ENCODE measurements around the gene KCNQ1. TPM values are rescaled to one million over a fixed set of nuclear protein-coding genes. Genes with fewer than 3 reads are reported as not detected.

Gene KCNQ1
- total RNA-seq, 1 donor from 2014 or later, result 0.16 TPM

GRCh38 chr11:2833051-2833715 is 388.4 kb downstream of the KCNQ1 start:
- Mint-ChIP-seq H3K4me3 (ENCODE audit: unreplicated experiment) (no peak overlapping the region), H3K4me1 (ENCODE audit: unreplicated experiment) (peaks cover 12% of the 10 kb centered on the region), H3K27ac (ENCODE audit: unreplicated experiment) (no peak overlapping the region), H3K9me3 (ENCODE audit: unreplicated experiment) (peaks cover 15% of the 10 kb centered on the region), H3K36me3 (ENCODE audit: unreplicated experiment) (peaks cover 4% of the 10 kb centered on the region), H3K27me3 (ENCODE audit: unreplicated experiment) (peaks cover 6% of the 10 kb centered on the region)
- TF ChIP-seq CTCF (IDR thresholded peaks at IDR 0.05), result no peak
- no peak for DNase-seq (ENCODE audit: extremely low spot score, unreplicated experiment)

GRCh38 chr11:2833716-2834502 is 389.1 kb downstream of the KCNQ1 start:
- Mint-ChIP-seq H3K27ac (ENCODE audit: unreplicated experiment) (no peak overlapping the region), H3K36me3 (ENCODE audit: unreplicated experiment) (peaks cover 4% of the 10 kb centered on the region), H3K9me3 (ENCODE audit: unreplicated experiment) (peaks cover 8% of the 10 kb centered on the region), H3K4me3 (ENCODE audit: unreplicated experiment) (no peak overlapping the region), H3K4me1 (ENCODE audit: unreplicated experiment) (peaks cover 12% of the 10 kb centered on the region), H3K27me3 (ENCODE audit: unreplicated experiment) (peaks cover 6% of the 10 kb centered on the region)
- no peak for TF ChIP-seq CTCF (IDR thresholded peaks at IDR 0.05)
- no peak for DNase-seq (ENCODE audit: extremely low spot score, unreplicated experiment)

DNA sequence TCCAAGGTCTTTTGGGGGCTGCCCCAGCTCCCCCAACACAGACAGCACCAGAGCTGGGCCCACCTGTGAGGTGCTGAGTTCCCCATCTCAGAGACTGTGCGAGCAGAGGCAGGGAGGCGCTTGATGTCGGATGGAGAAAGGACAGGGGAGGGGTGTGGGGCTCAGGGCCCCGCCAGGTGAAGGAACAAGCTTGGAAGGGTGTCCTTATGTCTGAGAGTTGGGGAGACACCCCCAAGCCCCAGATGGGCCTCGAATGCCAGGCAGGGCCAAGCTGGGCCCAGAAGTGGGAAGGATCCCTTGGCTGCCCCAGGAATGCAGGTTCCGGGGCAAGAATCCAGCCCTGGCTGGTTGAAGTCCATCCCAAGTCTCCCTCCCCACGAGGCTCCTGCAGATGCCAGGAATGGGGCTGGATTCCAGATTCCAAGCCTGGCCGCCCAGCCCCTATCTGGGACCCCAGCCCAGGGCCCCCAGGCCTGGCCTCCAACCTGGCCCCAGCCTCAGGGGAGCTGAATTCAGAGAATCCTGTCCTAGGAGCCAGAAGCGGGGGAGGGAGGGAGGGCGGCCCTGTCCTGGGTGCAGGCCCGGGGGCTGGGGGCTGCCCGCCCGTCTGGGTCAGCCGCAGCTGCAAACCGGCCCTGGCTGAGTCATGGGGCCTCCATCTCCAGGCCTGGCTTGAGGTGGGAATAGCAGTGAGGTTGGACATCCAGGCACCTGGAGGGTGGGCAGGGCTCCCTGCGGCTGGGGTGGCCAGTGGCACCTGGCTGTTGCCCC is 389.9 kb downstream of the KCNQ1 start:
- no peak overlapping the region for H3K27ac Mint-ChIP-seq (ENCODE audit: unreplicated experiment)
- no peak overlapping the region for H3K4me3 Mint-ChIP-seq (ENCODE audit: unreplicated experiment)
- H3K36me3 Mint-ChIP-seq (ENCODE audit: unreplicated experiment), result no peaks in the 10 kb centered on the region
- H3K9me3 Mint-ChIP-seq (ENCODE audit: unreplicated experiment), result peaks cover under 1% of the 10 kb centered on the region
- no peak for TF ChIP-seq CTCF (IDR thresholded peaks at IDR 0.05)
- H3K27me3 Mint-ChIP-seq (ENCODE audit: unreplicated experiment), result peaks cover 11% of the 10 kb centered on the region
- DNase-seq (ENCODE audit: extremely low spot score, unreplicated experiment), result no peak
- peaks cover 12% of the 10 kb centered on the region for H3K4me1 Mint-ChIP-seq (ENCODE audit: unreplicated experiment)

GRCh38 chr11:2835296-2835695 is 390.5 kb downstream of the KCNQ1 start:
- DNase-seq (ENCODE audit: extremely low spot score, unreplicated experiment), result no peak
- H3K4me3 Mint-ChIP-seq (ENCODE audit: unreplicated experiment), result no peak overlapping the region
- H3K9me3 Mint-ChIP-seq (ENCODE audit: unreplicated experiment), result no peaks in the 10 kb centered on the region
- peaks cover 12% of the 10 kb centered on the region for H3K27me3 Mint-ChIP-seq (ENCODE audit: unreplicated experiment)
- H3K27ac Mint-ChIP-seq (ENCODE audit: unreplicated experiment), result no peak overlapping the region
- H3K4me1 Mint-ChIP-seq (ENCODE audit: unreplicated experiment), result peaks cover 12% of the 10 kb centered on the region
- TF ChIP-seq CTCF (IDR thresholded peaks at IDR 0.05), result no peak
- no peaks in the 10 kb centered on the region for H3K36me3 Mint-ChIP-seq (ENCODE audit: unreplicated experiment)

GRCh38 chr11:2835751-2836150 is 390.9 kb downstream of the KCNQ1 start:
- Mint-ChIP-seq H3K4me1 (ENCODE audit: unreplicated experiment) (peaks cover 12% of the 10 kb centered on the region), H3K36me3 (ENCODE audit: unreplicated experiment) (no peaks in the 10 kb centered on the region), H3K27me3 (ENCODE audit: unreplicated experiment) (peaks cover 12% of the 10 kb centered on the region), H3K27ac (ENCODE audit: unreplicated experiment) (no peak overlapping the region), H3K9me3 (ENCODE audit: unreplicated experiment) (no peaks in the 10 kb centered on the region), H3K4me3 (ENCODE audit: unreplicated experiment) (no peak overlapping the region)
- DNase-seq (ENCODE audit: extremely low spot score, unreplicated experiment), result no peak
- no peak for TF ChIP-seq CTCF (IDR thresholded peaks at IDR 0.05)

Measured in osteocyte (in vitro differentiated cells).